Caki2 (cell line): Measurements from ENCODE around the gene HLA-DOA. TPM values are rescaled to one million over a fixed set of nuclear protein-coding genes. Genes with fewer than 3 reads are reported as not detected.
A peak's percentile ranks its signal among the peaks of the same experiment; 100 is the strongest.

Experiments used
- DNase-seq: peaks from one replicate; pipeline ENCODE4 v3.0.0-alpha.2; 2015; ENCODE audit warnings: low read depth
- in situ Hi-C: cut with HindIII; loops from 2 replicates; pipeline ENCODE4 v1.10.0; 2016; ENCODE audit warnings: low sequenced_read_pairs, low pct_unique_long_range_greater_than_20kb, mixed read lengths
- total RNA-seq: library from RNA; depleted of rRNA; stranded (reverse); fragments of >200 nt; shearing (Covaris generic); gene quantifications from 2 replicates; pipeline ENCODE4 v1.2.3, GENCODE V29; 2014; ENCODE audit warnings: low replicate concordance

The HLA-DOA gene
- total RNA-seq, 1 experiment from 2014 or later, result not detected

- DNase-seq, result no peak
- in situ Hi-C loops, result no loop called here
These were observed 25.9 kb downstream of the HLA-DOA start for GRCh38 chr6:32983493-32983848.

GRCh38 chr6:32982702-32983492 lies 26.5 kb downstream of the HLA-DOA start:
- in situ Hi-C loops, result no loop called here
- DNase-seq, result no peak

- no peak for DNase-seq
- in situ Hi-C loops, result no loop called here
These were observed 27.2 kb downstream of the HLA-DOA start for GRCh38 chr6:32982084-32982701.

- in situ Hi-C loops, result no loop called here
- peak; percentile 45 for DNase-seq
These were observed 28.8 kb downstream of the HLA-DOA start for GRCh38 chr6:32980488-32981038.

GRCh38 chr6:32979720-32980487 lies 29.5 kb downstream of the HLA-DOA start:
- DNase-seq, result no peak
- in situ Hi-C loops, result no loop called here

- DNase-seq, result no peak
- in situ Hi-C loops, result no loop called here
These were observed 31.5 kb downstream of the HLA-DOA start for GRCh38 chr6:32977953-32978324.

GRCh38 chr6:32977272-32977952 lies 32.0 kb downstream of the HLA-DOA start:
- in situ Hi-C loops, result no loop called here

GRCh38 chr6:32976334-32977069 lies 32.9 kb downstream of the HLA-DOA start:
- in situ Hi-C loops, result no loop called here
- no peak for DNase-seq

More at GRCh38 chr6:32977272-32977952, 32.0 kb downstream of the HLA-DOA start:
- no peak for DNase-seq

- no peak for DNase-seq
- in situ Hi-C loops, result no loop called here
These were observed 33.5 kb downstream of the HLA-DOA start for GRCh38 chr6:32975886-32976285.

- no peak for DNase-seq
- in situ Hi-C loops, result no loop called here
These were observed 34.7 kb downstream of the HLA-DOA start for GRCh38 chr6:32974541-32975308.

GRCh38 chr6:32974016-32974333 lies 35.4 kb downstream of the HLA-DOA start:
- DNase-seq, result peak; percentile 48
- in situ Hi-C loops, result no loop called here

- DNase-seq, result peak; percentile 50
- in situ Hi-C loops, result no loop called here
These were observed 36.0 kb downstream of the HLA-DOA start for GRCh38 chr6:32973144-32974015.

GRCh38 chr6:32972353-32973143 lies 36.8 kb downstream of the HLA-DOA start:
- in situ Hi-C loops, result no loop called here

GRCh38 chr6:32971581-32972352 lies 37.6 kb downstream of the HLA-DOA start:
- peak; percentile 100 for DNase-seq
- in situ Hi-C loops, result no loop called here

More at GRCh38 chr6:32972353-32973143, 36.8 kb downstream of the HLA-DOA start:
- peak; percentile 51 for DNase-seq

- DNase-seq, result no peak
- in situ Hi-C loops, result no loop called here
These were observed 38.2 kb downstream of the HLA-DOA start for GRCh38 chr6:32971242-32971580.
